Brain microvascular endothelial cell (primary cell): ENCODE measurements around the gene UMOD.

Experiments used
- DNase-seq: peaks from one replicate; pipeline ENCODE4 v3.0.0-alpha.2; 2020
- H3K27ac ChIP-seq: fragments of 250-450 bp; sonication (Bioruptor Pico); 2 replicates; pipeline ENCODE4 v1.5.1; 2020; ENCODE audit warnings: mild to moderate bottlenecking, moderate library complexity
- H3K27me3 ChIP-seq: fragments of 250-450 bp; sonication (Bioruptor Pico); replicated peaks from 2 replicates; pipeline ENCODE4 v1.5.1; 2020; ENCODE audit warnings: mild to moderate bottlenecking
- H3K36me3 ChIP-seq: fragments of 250-450 bp; sonication (Bioruptor Pico); replicated peaks from 2 replicates; pipeline ENCODE4 v1.5.1; 2020; ENCODE audit warnings: mild to moderate bottlenecking
- H3K4me3 ChIP-seq: 2 replicates; pipeline ENCODE4 v1.5.1; 2011; ENCODE audit warnings: low read depth, mild to moderate bottlenecking, control low read depth, low read length, moderate library complexity
- in situ Hi-C: cut with HindIII; loops from 2 replicates; pipeline ENCODE4 v1.10.0; 2017; ENCODE audit warnings: low sequenced_read_pairs, low pct_ligation_motif_present
- TF ChIP-seq, protein P1 (sequence below): IDR thresholded peaks from 2 replicates; pipeline ENCODE4 v1.5.1; 2011; ENCODE audit warnings: low read depth, mild to moderate bottlenecking, moderate library complexity, low read length, control low read depth, inconsistent platforms; ENCODE audit errors: missing control alignments

The UMOD gene

DNA sequence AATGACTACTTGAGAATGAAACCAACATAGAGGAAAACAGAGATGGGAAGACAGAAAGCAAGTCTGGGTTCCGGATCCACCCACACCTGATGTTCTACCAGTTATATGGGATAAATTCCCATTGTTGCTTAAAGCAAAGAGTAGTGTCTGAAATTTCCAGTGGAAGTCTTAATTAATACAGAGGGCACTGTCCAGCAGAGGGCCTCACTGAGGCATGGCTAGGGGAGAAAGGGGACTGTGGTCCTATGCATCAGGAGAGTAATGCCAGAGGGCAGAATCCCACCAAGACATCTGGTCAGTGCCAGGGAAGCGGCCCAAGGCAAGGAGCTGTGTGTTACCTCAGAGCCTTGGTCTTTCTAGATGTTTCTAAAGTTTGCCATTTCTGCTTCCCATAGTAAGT lies 7.5 kb upstream of the UMOD start:
- in situ Hi-C loops: no loop called here
- H3K27ac ChIP-seq: no peak overlapping the region
- no peak overlapping the region for H3K4me3 ChIP-seq
- TF ChIP-seq, protein P1, sequence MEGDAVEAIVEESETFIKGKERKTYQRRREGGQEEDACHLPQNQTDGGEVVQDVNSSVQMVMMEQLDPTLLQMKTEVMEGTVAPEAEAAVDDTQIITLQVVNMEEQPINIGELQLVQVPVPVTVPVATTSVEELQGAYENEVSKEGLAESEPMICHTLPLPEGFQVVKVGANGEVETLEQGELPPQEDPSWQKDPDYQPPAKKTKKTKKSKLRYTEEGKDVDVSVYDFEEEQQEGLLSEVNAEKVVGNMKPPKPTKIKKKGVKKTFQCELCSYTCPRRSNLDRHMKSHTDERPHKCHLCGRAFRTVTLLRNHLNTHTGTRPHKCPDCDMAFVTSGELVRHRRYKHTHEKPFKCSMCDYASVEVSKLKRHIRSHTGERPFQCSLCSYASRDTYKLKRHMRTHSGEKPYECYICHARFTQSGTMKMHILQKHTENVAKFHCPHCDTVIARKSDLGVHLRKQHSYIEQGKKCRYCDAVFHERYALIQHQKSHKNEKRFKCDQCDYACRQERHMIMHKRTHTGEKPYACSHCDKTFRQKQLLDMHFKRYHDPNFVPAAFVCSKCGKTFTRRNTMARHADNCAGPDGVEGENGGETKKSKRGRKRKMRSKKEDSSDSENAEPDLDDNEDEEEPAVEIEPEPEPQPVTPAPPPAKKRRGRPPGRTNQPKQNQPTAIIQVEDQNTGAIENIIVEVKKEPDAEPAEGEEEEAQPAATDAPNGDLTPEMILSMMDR: no peak
- DNase-seq: no peak
- H3K27me3 ChIP-seq: no peaks in the 10 kb centered on the region
- H3K36me3 ChIP-seq: no peaks in the 10 kb centered on the region

DNA sequence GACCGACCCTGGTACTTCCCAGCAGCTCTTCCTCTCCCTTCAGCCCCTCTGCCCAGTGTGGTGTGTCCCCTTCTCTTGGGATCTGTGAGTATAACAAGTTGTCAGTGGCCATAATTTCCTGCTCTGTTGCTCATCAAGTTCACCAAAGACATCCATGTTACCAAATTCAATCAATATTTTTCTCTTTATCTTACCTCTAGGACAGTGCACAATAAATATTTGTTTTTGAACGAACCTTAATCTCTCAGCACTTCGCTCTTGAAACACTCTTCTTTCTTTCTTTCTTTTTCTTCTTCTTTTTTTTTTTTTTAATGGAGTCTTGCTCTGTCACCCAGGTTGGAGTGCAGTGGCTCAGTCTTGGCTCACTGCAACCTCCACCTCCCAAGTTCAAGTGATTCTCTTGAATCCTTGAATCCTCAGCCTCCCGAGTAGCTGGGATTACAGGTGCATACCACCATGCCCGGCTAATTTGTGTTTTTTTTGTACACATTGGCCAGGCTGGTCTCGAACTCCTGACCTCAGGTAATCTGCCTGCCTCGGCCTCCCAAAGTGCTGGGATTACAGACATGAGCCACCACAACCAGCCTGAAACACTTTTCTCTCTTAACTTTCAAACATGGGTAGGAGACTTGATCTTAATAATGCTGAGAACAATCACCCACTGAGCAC lies 2.7 kb upstream of the UMOD start:
- Histone ChIP-seq H3K27me3 (no peaks in the 10 kb centered on the region), H3K4me3 (no peak overlapping the region), H3K36me3 (no peaks in the 10 kb centered on the region), H3K27ac (no peak overlapping the region)
- in situ Hi-C loops: no loop called here
- TF ChIP-seq, protein P1: no peak
- DNase-seq: no peak

DNA sequence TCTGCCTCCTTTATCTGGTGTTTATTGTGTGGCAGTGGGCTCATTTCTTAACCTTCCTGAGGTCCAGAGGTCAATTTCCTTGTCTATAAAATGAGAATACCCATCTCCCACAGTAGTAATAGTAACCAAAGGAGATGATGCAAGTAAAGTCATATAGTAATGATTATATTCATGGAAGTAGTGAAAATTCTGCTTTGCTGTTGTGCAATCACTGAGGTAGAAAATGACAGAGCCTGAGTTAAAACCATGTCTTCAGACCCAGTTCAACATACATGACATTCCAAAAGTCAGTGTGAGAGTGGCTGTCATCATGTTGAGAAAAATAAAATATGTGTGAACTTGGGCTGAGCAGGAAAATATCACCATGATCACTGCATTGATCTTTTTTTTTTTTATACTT lies 864 bp upstream of the UMOD start:
- no peak overlapping the region for H3K27ac ChIP-seq
- in situ Hi-C loops: no loop called here
- TF ChIP-seq, protein P1: no peak
- H3K4me3 ChIP-seq: no peak overlapping the region
- no peaks in the 10 kb centered on the region for H3K36me3 ChIP-seq
- no peaks in the 10 kb centered on the region for H3K27me3 ChIP-seq
- DNase-seq: no peak

DNA sequence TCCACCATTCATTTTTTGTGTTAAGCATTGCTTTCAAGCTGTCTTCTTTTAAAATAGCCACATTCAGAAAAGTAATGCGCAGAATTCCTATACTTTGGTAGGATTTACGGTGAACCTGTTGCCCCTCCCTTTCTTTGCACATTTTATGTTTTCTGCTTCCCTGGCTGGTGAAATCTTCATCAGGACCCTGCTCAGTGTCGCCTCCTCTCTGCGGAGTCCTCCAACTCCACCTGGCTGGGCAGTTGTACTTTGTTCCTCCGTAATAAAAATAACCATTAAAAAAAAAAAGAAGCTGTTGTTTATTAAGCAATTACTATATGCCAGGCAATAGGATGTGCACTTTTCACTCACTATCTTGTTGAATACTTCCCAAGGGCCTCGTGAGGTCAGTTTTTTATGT lies 2.9 kb downstream of the UMOD start:
- H3K27ac ChIP-seq: no peak overlapping the region
- TF ChIP-seq, protein P1: no peak
- no peaks in the 10 kb centered on the region for H3K36me3 ChIP-seq
- H3K27me3 ChIP-seq: no peaks in the 10 kb centered on the region
- in situ Hi-C loops: no loop called here
- no peak overlapping the region for H3K4me3 ChIP-seq
- no peak for DNase-seq

DNA sequence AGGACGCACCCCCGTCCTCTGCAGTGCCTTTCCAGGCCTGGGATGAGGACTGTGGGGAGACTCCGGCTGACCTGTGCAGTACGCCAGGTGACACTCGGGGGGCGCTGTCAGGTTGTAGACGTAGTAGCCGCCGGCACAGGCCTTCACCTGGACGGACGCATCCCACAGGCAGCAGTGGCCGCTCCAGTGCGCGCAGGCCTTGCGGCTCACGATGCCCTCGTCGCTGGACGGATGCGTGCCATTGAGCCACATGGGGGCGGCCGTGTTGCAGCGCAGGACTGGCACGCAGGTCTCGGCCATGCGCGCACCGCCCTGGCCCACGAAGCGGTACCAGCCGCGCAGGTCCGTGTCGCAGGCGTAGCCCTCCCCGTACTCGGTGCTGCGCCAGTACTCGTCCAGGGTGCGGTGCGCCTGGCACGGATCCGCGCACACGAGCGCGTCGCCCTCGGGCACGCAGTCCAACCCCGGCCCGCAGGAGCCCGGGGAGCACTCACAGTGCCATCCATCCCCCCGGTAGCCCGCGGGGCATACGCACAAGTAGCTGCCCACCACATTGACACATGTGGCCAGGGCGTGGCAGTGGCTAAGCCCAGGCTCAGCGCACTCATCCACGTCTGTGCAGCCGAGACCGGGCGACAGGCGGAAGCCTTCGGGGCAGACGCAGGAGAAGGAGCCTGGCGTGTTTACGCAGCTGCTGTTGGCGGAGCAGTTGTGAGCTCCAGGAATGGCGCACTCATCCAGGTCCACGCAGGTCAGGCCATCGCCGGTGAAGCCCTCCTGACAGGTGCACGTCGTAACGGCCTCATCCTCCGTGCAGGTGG lies 3.9 kb downstream of the UMOD start:
- H3K27ac ChIP-seq: no peak overlapping the region
- no peak overlapping the region for H3K4me3 ChIP-seq
- in situ Hi-C loops: no loop called here
- H3K27me3 ChIP-seq: no peaks in the 10 kb centered on the region
- no peaks in the 10 kb centered on the region for H3K36me3 ChIP-seq
- TF ChIP-seq, protein P1: no peak
- DNase-seq: no peak
